Measurements from ENCODE around the gene SELENON.

GRCh38 chr1:25798666-25799351 lies 1.2 kb upstream of the SELENON start:
- TF ChIP-seq CTCF (IDR thresholded peaks at IDR 0.05) (no peak), POLR2A (IDR thresholded peaks at IDR 0.05) (no peak)
